ENCODE data around the gene DCP1B. TPM values are rescaled to one million over a fixed set of nuclear protein-coding genes. Genes with fewer than 3 reads are reported as not detected.

DCP1B gene
- total RNA-seq, 1 experiment from 2014 or later: 19.8 TPM

DNA sequence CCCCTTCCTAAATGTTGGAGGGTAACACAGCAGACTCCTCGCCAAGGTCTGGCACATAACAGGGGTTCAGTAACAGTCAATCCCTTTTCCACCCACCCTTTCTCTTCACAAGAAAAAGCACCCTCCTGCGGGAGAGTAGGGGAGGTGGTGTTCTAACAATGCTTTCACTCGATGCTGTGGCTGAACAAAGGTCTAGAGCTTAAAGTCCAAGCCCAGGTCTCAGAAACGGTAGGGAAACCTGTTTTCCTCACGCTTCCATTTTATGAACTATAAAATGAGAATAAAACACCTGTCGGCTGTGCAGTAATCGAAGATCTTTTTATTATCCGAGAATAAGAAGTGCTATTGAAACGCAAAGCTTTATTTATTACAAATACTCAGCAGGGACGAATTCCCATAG lies 64.9 kb downstream of the DCP1B start:
- peak; percentile 15 for DNase-seq
- no peaks in the 10 kb centered on the region; the same call in 1 of the 2 replicates for H3K36me3 ChIP-seq (replicated peaks; ENCODE audit: control insufficient read depth, insufficient read depth, low read length)
- no peaks in the 10 kb centered on the region for H3K27me3 ChIP-seq (ENCODE audit: control insufficient read depth, insufficient read depth, low read length)
- no peak overlapping the region for H3K4me3 ChIP-seq (ENCODE audit: insufficient read depth, low read depth, low read length)

GRCh38 chr12:1937481-1938224 lies 66.6 kb downstream of the DCP1B start:
- Histone ChIP-seq H3K36me3 (replicated peaks; ENCODE audit: control insufficient read depth, insufficient read depth, low read length) (no peaks in the 10 kb centered on the region; the same call in 1 of the 2 replicates), H3K27me3 (ENCODE audit: control insufficient read depth, insufficient read depth, low read length) (no peaks in the 10 kb centered on the region), H3K4me3 (ENCODE audit: insufficient read depth, low read depth, low read length) (no peak overlapping the region)
- DNase-seq: no peak

DNA sequence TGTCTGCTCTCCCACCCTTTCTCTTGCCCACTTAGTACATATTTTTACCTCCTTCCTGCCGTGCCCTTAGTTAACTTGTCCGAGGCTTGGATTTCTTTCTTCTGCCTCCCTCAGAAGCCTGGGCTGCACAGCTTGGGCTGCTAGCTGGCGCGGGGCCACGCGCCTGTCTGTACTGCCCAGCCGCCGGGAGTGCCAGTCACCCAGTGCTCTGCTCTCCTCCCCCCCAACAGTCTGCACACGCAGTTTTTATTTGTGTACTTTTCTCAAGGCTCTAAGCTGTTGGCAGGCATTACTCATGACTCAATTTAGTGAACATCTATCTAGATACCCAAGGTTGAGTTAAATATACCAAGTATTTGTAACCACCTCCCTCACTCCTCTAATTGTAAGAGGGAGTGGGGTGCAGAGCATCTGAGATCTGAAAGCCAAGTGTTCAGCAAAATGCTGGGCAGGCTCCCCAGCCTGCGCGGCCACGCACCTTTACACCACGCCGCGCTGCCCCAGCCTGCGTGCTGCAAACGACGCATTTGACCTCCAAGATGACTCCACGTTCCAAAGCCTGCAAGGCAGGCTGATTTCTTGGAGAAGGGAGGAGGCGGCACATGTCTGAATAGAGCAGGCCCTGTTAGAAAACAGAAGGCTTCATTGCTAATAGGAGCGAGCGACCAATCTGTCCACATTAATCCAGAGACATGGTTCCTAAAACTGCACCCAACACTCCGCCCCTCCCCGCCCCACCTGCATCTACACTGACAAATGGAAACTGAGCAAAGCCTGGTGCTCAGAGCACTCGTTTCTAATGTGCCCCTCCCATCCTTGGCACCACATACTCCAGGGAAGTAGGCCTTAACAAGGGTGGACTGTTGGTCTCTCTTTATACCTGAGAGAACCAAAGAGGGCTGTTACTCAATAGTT lies 67.6 kb downstream of the DCP1B start:
- Histone ChIP-seq H3K4me3 (ENCODE audit: insufficient read depth, low read depth, low read length) (no peak overlapping the region), H3K36me3 (replicated peaks; ENCODE audit: control insufficient read depth, insufficient read depth, low read length) (no peaks in the 10 kb centered on the region; the same call in 1 of the 2 replicates), H3K27me3 (ENCODE audit: control insufficient read depth, insufficient read depth, low read length) (no peaks in the 10 kb centered on the region)
- peak; percentile 19 for DNase-seq

DNA sequence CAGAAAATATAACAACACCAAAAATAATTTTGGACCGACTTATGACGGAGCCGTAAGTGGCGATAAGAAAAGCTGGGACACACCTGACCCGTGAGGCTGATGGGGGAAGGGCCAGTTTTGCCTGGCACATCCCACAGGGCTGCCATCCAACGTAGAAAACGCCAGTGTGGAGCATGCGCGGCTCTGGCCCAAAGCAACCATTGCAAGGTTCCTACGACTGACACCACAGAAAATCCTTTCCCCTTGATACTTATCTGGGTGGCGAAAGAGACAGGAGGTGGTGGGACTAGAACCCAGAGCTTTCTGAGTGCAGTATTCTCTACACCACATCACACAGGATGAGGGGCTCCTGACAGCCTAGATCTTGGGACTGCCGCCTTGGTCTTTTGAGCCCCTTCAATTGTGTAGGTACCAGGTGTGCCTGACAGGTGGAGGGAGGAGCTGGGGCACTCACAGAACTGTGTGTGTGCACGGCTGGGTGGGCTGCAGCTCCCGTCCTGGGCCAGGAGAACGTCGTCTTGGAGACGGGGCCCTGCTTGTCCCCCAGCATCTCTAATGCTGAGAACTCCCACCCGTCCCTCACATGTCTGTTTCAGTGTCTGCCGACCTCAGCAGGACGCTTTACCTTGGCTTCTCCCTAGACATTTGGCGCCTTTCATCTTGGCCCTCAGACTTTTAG lies 68.4 kb downstream of the DCP1B start:
- peak; percentile 22 for DNase-seq
- no peak overlapping the region for H3K4me3 ChIP-seq (ENCODE audit: insufficient read depth, low read depth, low read length)
- no peaks in the 10 kb centered on the region; the same call in 1 of the 2 replicates for H3K36me3 ChIP-seq (replicated peaks; ENCODE audit: control insufficient read depth, insufficient read depth, low read length)
- no peaks in the 10 kb centered on the region for H3K27me3 ChIP-seq (ENCODE audit: control insufficient read depth, insufficient read depth, low read length)

GRCh38 chr12:1935242-1935641 lies 69.0 kb downstream of the DCP1B start:
- Histone ChIP-seq H3K36me3 (replicated peaks; ENCODE audit: control insufficient read depth, insufficient read depth, low read length) (no peaks in the 10 kb centered on the region; the same call in 1 of the 2 replicates), H3K27me3 (ENCODE audit: control insufficient read depth, insufficient read depth, low read length) (no peaks in the 10 kb centered on the region), H3K4me3 (ENCODE audit: insufficient read depth, low read depth, low read length) (no peak overlapping the region)
- DNase-seq: peak; percentile 16

DNA sequence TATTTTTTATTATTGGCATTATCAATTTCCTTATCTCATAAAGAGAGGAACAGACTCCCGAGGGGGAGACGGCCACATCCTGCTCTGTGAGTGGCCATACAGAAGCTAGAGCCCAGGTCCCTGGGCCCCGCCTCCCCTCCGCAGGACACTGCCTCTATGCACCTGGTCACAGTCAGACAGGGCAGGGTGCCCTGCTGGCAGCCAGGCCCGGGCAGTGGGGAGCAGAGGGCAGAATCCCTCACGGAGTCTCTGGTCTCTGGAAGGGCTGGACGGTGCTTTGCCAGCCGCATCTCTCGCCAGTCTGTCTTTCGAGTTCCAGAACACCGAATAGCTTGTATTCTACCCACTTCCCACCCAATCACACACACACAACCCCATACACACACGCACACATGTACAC lies 69.4 kb downstream of the DCP1B start:
- Histone ChIP-seq H3K27me3 (ENCODE audit: control insufficient read depth, insufficient read depth, low read length) (no peaks in the 10 kb centered on the region), H3K4me3 (ENCODE audit: insufficient read depth, low read depth, low read length) (no peak overlapping the region), H3K36me3 (replicated peaks; ENCODE audit: control insufficient read depth, insufficient read depth, low read length) (no peaks in the 10 kb centered on the region; the same call in 1 of the 2 replicates)
- peak; percentile 36 for DNase-seq

DNA sequence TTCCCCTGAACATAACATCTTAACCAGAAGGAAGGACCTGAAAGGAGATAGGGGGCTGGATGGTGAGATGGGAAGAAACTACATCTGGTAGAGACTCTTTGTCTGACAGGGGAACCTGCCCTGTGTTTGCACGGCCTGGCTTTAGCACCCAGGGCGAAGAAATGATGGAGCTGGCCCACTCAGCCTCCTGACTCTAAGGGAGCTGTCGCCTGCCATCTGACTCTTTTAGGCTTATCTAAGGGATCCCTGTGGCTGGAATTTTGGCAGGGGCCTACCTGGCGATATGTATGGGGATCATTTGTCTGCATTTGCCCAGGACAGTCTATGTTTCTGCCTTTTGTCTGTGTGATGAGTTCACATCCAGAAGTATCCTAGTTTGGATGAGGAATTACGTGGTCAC lies 70.2 kb downstream of the DCP1B start:
- H3K27me3 ChIP-seq (ENCODE audit: control insufficient read depth, insufficient read depth, low read length): no peaks in the 10 kb centered on the region
- DNase-seq: no peak
- H3K36me3 ChIP-seq (replicated peaks; ENCODE audit: control insufficient read depth, insufficient read depth, low read length): no peaks in the 10 kb centered on the region; the same call in 1 of the 2 replicates
- H3K4me3 ChIP-seq (ENCODE audit: insufficient read depth, low read depth, low read length): no peak overlapping the region

- DNase-seq: peak; percentile 68
- Histone ChIP-seq H3K4me3 (ENCODE audit: insufficient read depth, low read depth, low read length) (no peak overlapping the region), H3K27me3 (ENCODE audit: control insufficient read depth, insufficient read depth, low read length) (no peaks in the 10 kb centered on the region), H3K36me3 (replicated peaks; ENCODE audit: control insufficient read depth, insufficient read depth, low read length) (no peaks in the 10 kb centered on the region; the same call in 1 of the 2 replicates)
Measured at GRCh38 chr12:1933342-1934051, 70.8 kb downstream of the DCP1B start.

DNA sequence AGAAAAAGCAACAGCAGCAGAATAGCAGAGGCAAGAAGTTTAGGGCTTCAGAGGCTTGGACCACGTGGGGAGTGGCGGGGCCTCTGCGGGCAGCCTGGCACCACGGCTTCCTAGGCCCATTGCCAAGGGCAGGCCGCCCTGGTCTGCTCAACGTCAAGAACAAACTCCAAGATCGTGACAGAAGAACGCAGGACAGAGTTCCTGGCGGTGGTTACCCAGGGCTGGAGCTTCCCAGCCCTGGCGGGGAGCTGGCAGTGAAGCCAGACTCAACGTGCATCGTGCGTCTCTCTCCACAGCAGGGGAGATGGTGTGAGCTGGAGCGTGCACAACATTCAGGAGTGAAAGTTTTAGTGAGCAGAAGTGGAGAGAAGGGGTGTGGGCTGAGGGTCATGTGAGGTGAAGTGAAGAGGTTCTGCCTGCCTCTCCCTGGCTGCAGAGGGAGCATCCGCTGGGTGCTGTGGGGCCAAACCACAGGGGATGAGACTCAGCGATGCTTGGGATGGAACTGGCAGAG lies 71.9 kb downstream of the DCP1B start:
- Histone ChIP-seq H3K36me3 (replicated peaks; ENCODE audit: control insufficient read depth, insufficient read depth, low read length) (no peaks in the 10 kb centered on the region), H3K27me3 (ENCODE audit: control insufficient read depth, insufficient read depth, low read length) (no peaks in the 10 kb centered on the region), H3K4me3 (ENCODE audit: insufficient read depth, low read depth, low read length) (no peak overlapping the region)
- peak; percentile 34 for DNase-seq

DNA sequence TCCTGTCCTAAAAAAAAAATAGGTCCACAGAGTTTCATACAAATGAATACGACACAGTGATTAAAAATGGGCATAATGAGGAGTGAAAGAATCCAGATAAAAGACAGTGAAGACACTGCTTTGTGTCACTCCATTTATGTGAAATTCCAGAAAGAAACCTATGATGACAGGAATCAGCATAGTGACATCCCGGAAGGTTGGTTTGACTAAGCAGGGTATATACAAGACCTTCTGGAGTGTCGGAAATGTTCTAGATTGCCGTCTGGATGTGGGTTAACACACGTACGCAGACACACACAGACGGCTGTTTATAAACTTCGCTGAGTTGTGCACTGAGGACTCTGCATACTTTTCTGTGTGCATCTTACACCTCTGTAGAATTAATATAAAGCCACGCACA lies 72.6 kb downstream of the DCP1B start:
- H3K36me3 ChIP-seq (replicated peaks; ENCODE audit: control insufficient read depth, insufficient read depth, low read length): no peaks in the 10 kb centered on the region
- no peak overlapping the region for H3K4me3 ChIP-seq (ENCODE audit: insufficient read depth, low read depth, low read length)
- no peak for DNase-seq
- no peaks in the 10 kb centered on the region for H3K27me3 ChIP-seq (ENCODE audit: control insufficient read depth, insufficient read depth, low read length)

DNA sequence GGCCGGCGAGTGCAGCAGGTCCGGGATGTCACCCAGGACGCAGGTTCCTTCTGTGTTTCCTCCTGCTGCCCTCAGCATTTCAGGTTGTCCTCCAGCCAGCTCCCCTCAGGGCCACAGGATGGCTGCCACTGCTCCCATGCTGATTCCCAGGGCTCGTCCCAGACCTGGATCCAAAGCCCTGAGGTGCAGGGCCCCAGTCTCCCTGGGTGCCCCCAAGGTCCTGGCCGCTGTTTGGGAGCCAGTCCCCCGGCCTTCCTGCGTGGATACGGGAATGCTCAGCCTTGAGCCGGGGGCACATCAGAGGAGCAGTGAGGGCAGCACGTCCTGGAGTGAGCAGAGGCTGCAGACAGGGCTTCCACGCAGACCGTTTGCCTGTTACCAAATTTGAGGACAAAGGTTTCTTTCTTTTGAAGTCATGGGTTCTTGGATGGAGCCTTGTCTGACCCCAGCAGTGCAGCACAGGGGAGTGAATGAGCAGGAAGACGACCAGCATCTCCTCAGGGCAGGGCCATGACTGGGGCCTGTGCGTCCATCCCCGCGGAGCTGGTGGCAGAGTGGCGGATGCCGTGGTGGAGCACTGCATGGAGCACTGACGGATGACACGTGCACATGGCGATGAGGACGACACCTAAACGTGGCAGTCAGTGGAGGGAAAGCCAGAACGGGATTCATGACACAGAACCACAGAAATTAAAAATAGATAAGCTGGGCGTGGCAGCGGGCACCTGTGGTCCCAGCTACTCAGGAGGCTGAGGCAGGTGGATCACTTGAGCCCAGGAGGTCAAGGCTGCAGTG lies 73.3 kb downstream of the DCP1B start:
- no peaks in the 10 kb centered on the region for H3K36me3 ChIP-seq (replicated peaks; ENCODE audit: control insufficient read depth, insufficient read depth, low read length)
- no peaks in the 10 kb centered on the region for H3K27me3 ChIP-seq (ENCODE audit: control insufficient read depth, insufficient read depth, low read length)
- H3K4me3 ChIP-seq (ENCODE audit: insufficient read depth, low read depth, low read length): no peak overlapping the region
- DNase-seq: peak; percentile 26

DNA sequence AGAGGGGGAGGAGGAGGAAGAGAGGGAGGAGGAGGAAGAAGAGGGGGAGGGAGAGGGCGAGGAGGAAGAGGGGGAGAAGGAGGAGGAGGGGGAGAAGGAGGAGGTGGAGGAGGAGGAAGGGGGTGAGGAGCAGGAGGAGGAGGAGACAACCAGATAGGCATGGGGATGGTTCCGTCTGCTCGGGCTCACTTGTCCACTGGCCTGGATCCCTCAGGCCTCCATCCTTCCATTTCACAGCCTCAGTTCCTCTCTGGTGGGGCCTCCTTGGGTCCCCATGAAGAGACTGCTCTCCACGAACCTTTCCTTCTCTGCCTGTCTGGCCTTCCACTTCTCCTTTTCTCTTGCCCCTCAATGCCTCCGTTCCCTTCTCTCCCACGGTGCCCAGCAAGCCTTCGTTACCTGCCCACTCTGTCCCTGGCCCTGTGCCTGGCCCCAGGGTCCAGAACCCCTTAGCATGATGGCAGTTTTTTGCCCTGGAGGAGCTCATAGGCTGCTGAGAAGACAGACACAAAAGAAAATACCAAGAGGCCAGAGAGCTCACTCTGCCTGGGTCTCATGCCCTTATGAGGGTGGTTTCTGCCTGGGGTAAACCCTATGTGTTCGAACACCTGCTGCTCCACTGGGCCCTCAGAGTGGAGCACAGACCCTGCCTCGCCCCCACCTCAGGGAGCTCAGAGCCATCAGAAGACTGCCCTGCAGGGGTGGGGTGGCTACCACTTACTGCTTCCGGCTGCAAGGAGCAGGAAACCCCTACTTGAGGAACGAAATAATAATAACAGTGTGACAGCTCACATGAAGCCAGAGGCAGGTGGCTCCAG lies 74.1 kb downstream of the DCP1B start:
- no peaks in the 10 kb centered on the region for H3K36me3 ChIP-seq (replicated peaks; ENCODE audit: control insufficient read depth, insufficient read depth, low read length)
- DNase-seq: peak; percentile 16
- no peak overlapping the region for H3K4me3 ChIP-seq (ENCODE audit: insufficient read depth, low read depth, low read length)
- no peaks in the 10 kb centered on the region for H3K27me3 ChIP-seq (ENCODE audit: control insufficient read depth, insufficient read depth, low read length)

Measured in H7 (cell line).